ENCODE data around the gene YBEY. TPM values are rescaled to one million over a fixed set of nuclear protein-coding genes. Genes with fewer than 3 reads are reported as not detected.

Gene YBEY
- total and polyA plus RNA-seq, 9 donors = 10.7 to 27.9 (median 16.4) TPM

- H3K9me3 ChIP-seq = no peaks in the 10 kb centered on the region
- WGBS, 3 donors = 1% methylated on average over 17 to 98 of the region's 98 CpGs
- no peaks in the 10 kb centered on the region for H3K27me3 ChIP-seq
- DNase-seq = peak; percentile 85 to 93 (median 91)
- no peaks in the 10 kb centered on the region for H3K36me3 ChIP-seq
- peaks cover 11% of the 10 kb centered on the region for H3K4me1 ChIP-seq (ENCODE audit: insufficient read depth)
- intact Hi-C loops (cut with DNase I) = no loop called here
- no peak for TF ChIP-seq EP300 (IDR thresholded peaks at IDR 0.05)
- peak; percentile 6 for TF ChIP-seq POLR2A (IDR thresholded peaks at IDR 0.05)
- TF ChIP-seq CTCF (IDR thresholded peaks at IDR 0.05) = peak in 1 of 3 donors; percentile 2
- peak overlapping the region; percentile 83 for H3K4me3 ChIP-seq
- peak overlapping the region; percentile 47 to 84 for H3K27ac ChIP-seq
Measured at GRCh38 chr21:46324390-46325072, 38.4 kb downstream of the YBEY start.

GRCh38 chr21:46325073-46325912 lies 39.2 kb downstream of the YBEY start:
- Histone ChIP-seq H3K27me3 (no peaks in the 10 kb centered on the region), H3K27ac (peak overlapping the region in 1 of 2 donors; percentile 78), H3K9me3 (no peaks in the 10 kb centered on the region), H3K4me1 (ENCODE audit: insufficient read depth) (peaks cover 11% of the 10 kb centered on the region), H3K36me3 (no peaks in the 10 kb centered on the region), H3K4me3 (peak overlapping the region; percentile 83)
- peak; percentile 41 to 65 (median 56) for DNase-seq
- TF ChIP-seq EP300 (IDR thresholded peaks at IDR 0.05) (no peak), CTCF (IDR thresholded peaks at IDR 0.05) (no peak), POLR2A (IDR thresholded peaks at IDR 0.05) (no peak)
- intact Hi-C loops (cut with DNase I) = no loop called here
- WGBS, 3 donors = 11 to 14% (median 12%) methylated on average over 37 to 43 of the region's 43 CpGs

GRCh38 chr21:46326110-46326703 lies 40.1 kb downstream of the YBEY start:
- H3K4me3 ChIP-seq = no peak overlapping the region
- 95 to 96% (median 95%) methylated on average over 15 of the region's 15 CpGs for WGBS, 3 donors
- TF ChIP-seq CTCF (IDR thresholded peaks at IDR 0.05) (no peak), POLR2A (IDR thresholded peaks at IDR 0.05) (no peak)
- H3K27me3 ChIP-seq = no peaks in the 10 kb centered on the region
- H3K4me1 ChIP-seq (ENCODE audit: insufficient read depth) = peaks cover 11% of the 10 kb centered on the region
- H3K9me3 ChIP-seq = no peaks in the 10 kb centered on the region
- no peaks in the 10 kb centered on the region for H3K36me3 ChIP-seq
- H3K27ac ChIP-seq = no peak overlapping the region
- DNase-seq = no peak
- intact Hi-C loops (cut with DNase I) = no loop called here

GRCh38 chr21:46327711-46328110 lies 41.6 kb downstream of the YBEY start:
- Histone ChIP-seq H3K27me3 (no peaks in the 10 kb centered on the region), H3K4me1 (ENCODE audit: insufficient read depth) (peaks cover 4% of the 10 kb centered on the region), H3K27ac (no peak overlapping the region), H3K36me3 (no peaks in the 10 kb centered on the region), H3K4me3 (no peak overlapping the region), H3K9me3 (no peaks in the 10 kb centered on the region)
- intact Hi-C loops (cut with DNase I) = no loop called here
- no peak for TF ChIP-seq EP300 (IDR thresholded peaks at IDR 0.05)
- TF ChIP-seq CTCF (IDR thresholded peaks at IDR 0.05) = no peak
- TF ChIP-seq POLR2A (IDR thresholded peaks at IDR 0.05) = no peak
- WGBS, 3 donors = 87 to 93% (median 91%) methylated on average over 4 of the region's 4 CpGs
- DNase-seq = no peak

Measured in ovary (tissue), 9 donors.